Right lobe of liver (tissue), 4 donors: Measurements from ENCODE around the gene MACROD2.

ENCODE experiments used
- CTCF ChIP-seq, 4 donors: fragments of 200-600 bp in 3 of 4; fragments of 450-650 bp in 1 of 4; IDR thresholded peaks; one replicate each; pipeline versions ENCODE4 v1.5.1 to v1.8.0; 2016 to 2022; ENCODE audit warnings: antibody characterized with exemption in 4 of 4, mild to moderate bottlenecking in 2 of 4
- POLR2A ChIP-seq: fragments of 450-650 bp; IDR thresholded peaks from one replicate; pipeline ENCODE4 v1.6.1; 2017; ENCODE audit warnings: antibody characterized with exemption, mild to moderate bottlenecking
- donor health status: DM: no; HTN: no; CAD: no.
- donor health status: DM: no; HTN: no; CAD: no.
- donor health status: DM: no; HTN: yes; CAD: no.

- no peak for TF ChIP-seq CTCF (IDR thresholded peaks at IDR 0.05)
- no peak for TF ChIP-seq POLR2A
These were observed 2010.0 kb downstream of the MACROD2 start for GRCh38 chr20:16005021-16005914.
